Body of pancreas (tissue), 4 donors: Measurements from ENCODE around the gene PRKCB.

Experiments
- CTCF ChIP-seq, 7 experiments: fragments of 450-650 bp in 4 of 7; fragments of 200-600 bp in 3 of 7; sonication (generic) in 3 of 7; IDR thresholded peaks; one replicate each; pipeline ENCODE4 v1.5.1; 2016 to 2019; ENCODE audit warnings: antibody characterized with exemption in 7 of 7
- POLR2A ChIP-seq, 3 donors: fragments of 450-650 bp; IDR thresholded peaks; one replicate each; pipeline ENCODE4 v1.6.1; 2016; ENCODE audit warnings: antibody characterized with exemption in 3 of 3, mild to moderate bottlenecking in 2 of 3

DNA sequence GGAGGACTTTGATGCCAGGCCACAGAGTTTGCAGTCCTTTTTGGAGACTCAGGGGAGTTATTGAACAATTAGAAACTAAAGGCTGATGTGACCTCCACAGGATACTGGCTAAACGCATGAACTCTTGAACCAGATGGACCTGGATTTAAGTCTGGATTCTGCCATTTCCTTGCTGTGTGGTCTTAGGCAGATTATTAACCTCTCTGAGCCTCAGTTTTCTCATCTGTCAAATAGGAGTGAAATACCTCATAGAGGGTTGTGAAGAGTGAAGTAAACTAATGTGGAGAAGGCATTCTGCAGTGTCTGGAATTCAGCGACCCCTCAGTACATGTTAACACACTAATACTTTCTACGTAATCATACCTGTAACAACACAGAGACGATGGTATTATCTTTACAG, 93.5 kb downstream of the PRKCB start:
- no peak for TF ChIP-seq CTCF (IDR thresholded peaks at IDR 0.05)
- no peak for TF ChIP-seq POLR2A (IDR thresholded peaks at IDR 0.05)
